ENCODE data around the gene PDCD4. TPM values are rescaled to one million over a fixed set of nuclear protein-coding genes. Genes with fewer than 3 reads are reported as not detected.

PDCD4 gene
- total and polyA plus RNA-seq, 10 of the 15 experiments (the other 5 are each of a cell fraction or from before 2014, with no cell fraction given): 101 to 372 (median 171) TPM

- TF ChIP-seq POLR2AphosphoS2 (IDR thresholded peaks at IDR 0.05; ENCODE audit: low read depth, low read length): no peak
- no peak for TF ChIP-seq MYB (IDR thresholded peaks at IDR 0.05; ENCODE audit: borderline replicate concordance, low read depth, low read length)
- TF ChIP-seq BACH1 (IDR thresholded peaks at IDR 0.05; ENCODE audit: borderline replicate concordance): 0 out of 2 replicates have a peak, but pooled peaks have one; percentile 20
- no peak for TF ChIP-seq NR2C2 (IDR thresholded peaks at IDR 0.05; ENCODE audit: borderline replicate concordance, control insufficient read depth, insufficient read length, low read depth)
- TF ChIP-seq CHD1 (IDR thresholded peaks at IDR 0.05; ENCODE audit: low read depth, low read length): no peak
- TF ChIP-seq RUNX3 (IDR thresholded peaks at IDR 0.05; ENCODE audit: low read length): 0 out of 2 replicates have a peak, but pooled peaks have one; percentile 25
- peak; percentile 20 for TF ChIP-seq CUX1 (IDR thresholded peaks at IDR 0.05; ENCODE audit: insufficient replicate concordance, low read depth, low read length)
- TF ChIP-seq RBBP5 (conservative IDR thresholded peaks at IDR 0.05): no peak
- TF ChIP-seq CREM (IDR thresholded peaks at IDR 0.05; ENCODE audit: low read depth): no peak
- TF ChIP-seq RCOR1 (conservative IDR thresholded peaks at IDR 0.05; ENCODE audit: low read depth, low read length): 0 out of 2 replicates have a peak, but pooled peaks have one; percentile 32
- TF ChIP-seq EP300 (IDR thresholded peaks at IDR 0.05; ENCODE audit: borderline replicate concordance in 1 of 2, control insufficient read depth in 1 of 2, low read depth in 2 of 2, low read length in 2 of 2): 0 out of 4 replicates have a peak, but pooled peaks have one; percentile 7 to 34
- no peak for TF ChIP-seq TCF7 (IDR thresholded peaks at IDR 0.05; ENCODE audit: borderline replicate concordance)
- no peak for TF ChIP-seq ZNF207 (IDR thresholded peaks at IDR 0.05; ENCODE audit: borderline replicate concordance)
- TF ChIP-seq GATAD2B (conservative IDR thresholded peaks at IDR 0.05; ENCODE audit: low read depth): peak; percentile 63; the same call in 1 of the 2 replicates
- TF ChIP-seq MEF2B (IDR thresholded peaks at IDR 0.05; ENCODE audit: partially characterized antibody, poor library complexity, severe bottlenecking): peak; percentile 78
- TF ChIP-seq ZNF687 (IDR thresholded peaks at IDR 0.05): no peak
- no peak for TF ChIP-seq CBFB (IDR thresholded peaks at IDR 0.05; ENCODE audit: low read depth)
- peak; percentile 62 for TF ChIP-seq IKZF1 (conservative IDR thresholded peaks at IDR 0.05)
Measured at GRCh38 chr10:110850099-110850498, 21.6 kb upstream of the PDCD4 start (continued).

All from GM12878 (cell line).